SU-DHL-6 (cell line): ENCODE measurements around the gene DGKB.

Experiments
- H2AFZ ChIP-seq: fragments of 200-600 bp; sonication (generic); 2 replicates; pipeline ENCODE4 v1.6.1; 2014; ENCODE audit warnings: low read depth, mild to moderate bottlenecking, moderate library complexity, mixed read lengths, antibody characterized with exemption, low read length; ENCODE audit not compliant: severe bottlenecking
- H3F3A ChIP-seq: fragments of 200-600 bp; shearing (Covaris generic); 2 replicates; pipeline ENCODE4 v1.6.0; 2016; ENCODE audit warnings: antibody characterized with exemption, mild to moderate bottlenecking; ENCODE audit not compliant: insufficient read depth
- H3K27ac ChIP-seq: fragments of 200-600 bp; sonication (generic); 2 replicates; pipeline ENCODE4 v1.5.1; 2016; ENCODE audit warnings: low read depth, mild to moderate bottlenecking, low read length, moderate library complexity, mixed read lengths
- H3K27me3 ChIP-seq: fragments of 200-600 bp; sonication (generic), shearing (Covaris generic); 2 replicates; pipeline ENCODE4 v1.6.0; 2014; ENCODE audit warnings: mild to moderate bottlenecking, low read length
- H3K36me3 ChIP-seq: fragments of 200-600 bp; sonication (generic); 2 replicates; pipeline ENCODE4 v1.6.1; 2014; ENCODE audit warnings: mild to moderate bottlenecking, low read length, mixed read lengths
- H3K4me2 ChIP-seq: fragments of 300-600, 200-600 bp; shearing (Covaris generic), sonication (generic); 2 replicates; pipeline ENCODE4 v1.6.0; 2014; ENCODE audit warnings: low read length, low read depth, mild to moderate bottlenecking; ENCODE audit not compliant: poor library complexity, severe bottlenecking
- H3K4me3 ChIP-seq: fragments of 200-600 bp; sonication (generic); 2 replicates; pipeline ENCODE4 v1.5.1; 2014; ENCODE audit warnings: antibody characterized with exemption, low read length, mild to moderate bottlenecking, mixed read lengths; ENCODE audit not compliant: insufficient read depth, poor library complexity, severe bottlenecking
- H3K79me2 ChIP-seq: fragments of 200-600 bp; sonication (generic); 2 replicates; pipeline ENCODE4 v1.6.1; 2014; ENCODE audit warnings: mild to moderate bottlenecking, low read length, moderate library complexity; ENCODE audit not compliant: insufficient read depth
- H3K9ac ChIP-seq: fragments of 200-600 bp; sonication (generic); 2 replicates; pipeline ENCODE4 v1.7.0; 2014; ENCODE audit warnings: mild to moderate bottlenecking, low read length
- H3K9me2 ChIP-seq: fragments of 200-600 bp; sonication (generic); replicated peaks from 2 replicates; pipeline ENCODE4 v1.6.1; 2014; ENCODE audit warnings: low read length; ENCODE audit not compliant: insufficient read depth
- H3K9me3 ChIP-seq: fragments of 200-600 bp; sonication (generic); 2 replicates; pipeline ENCODE4 v1.6.1; 2014; ENCODE audit warnings: low read length, mixed read lengths; ENCODE audit not compliant: insufficient read depth
- H4K20me1 ChIP-seq: fragments of 200-600 bp; sonication (generic); 2 replicates; pipeline ENCODE4 v1.6.1; 2014; ENCODE audit warnings: low read depth, mild to moderate bottlenecking, antibody characterized with exemption, low read length, moderate library complexity, mixed read lengths
- EZH2phosphoT487 ChIP-seq: fragments of 200-600 bp; sonication (generic), shearing (Covaris generic); conservative IDR thresholded peaks from 2 replicates; pipeline ENCODE4 v1.6.1; 2018; ENCODE audit warnings: mild to moderate bottlenecking, antibody characterized with exemption, low read length, moderate library complexity, mixed read lengths
- TF ChIP-seq, protein P1 (sequence below): fragments of 200-600 bp; sonication (generic); IDR thresholded peaks from one replicate; pipeline ENCODE4 v1.5.1; 2017; ENCODE audit warnings: antibody characterized with exemption, mild to moderate bottlenecking, low read length, moderate library complexity; ENCODE audit not compliant: insufficient read depth, poor library complexity, severe bottlenecking

The DGKB gene

DNA sequence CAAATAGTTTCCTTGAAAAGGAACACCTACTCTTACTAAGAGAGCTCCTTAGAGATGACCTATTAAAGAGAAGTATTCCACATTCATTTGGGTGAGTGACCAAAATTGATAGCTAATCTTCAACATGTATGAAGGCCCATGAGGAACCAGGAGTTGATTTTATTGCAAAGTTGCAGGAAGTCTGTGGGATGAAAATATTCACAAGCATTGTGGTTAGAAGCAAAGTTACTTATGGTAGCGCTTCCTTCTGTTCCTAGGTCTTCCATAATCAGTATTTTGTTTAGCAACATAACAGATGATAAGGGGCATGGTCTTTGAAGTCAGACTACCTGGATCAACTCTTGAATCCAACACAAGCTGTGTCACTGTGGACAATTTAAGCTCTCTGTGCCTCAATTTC lies 164.5 kb downstream of the DGKB start:
- Histone ChIP-seq H3K27ac (no peak overlapping the region), H3K79me2 (no peaks in the 10 kb centered on the region), H3K36me3 (no peaks in the 10 kb centered on the region), H3K27me3 (no peaks in the 10 kb centered on the region), H3K9me3 (no peaks in the 10 kb centered on the region), H3K9me2 (no peaks in the 10 kb centered on the region), H3K4me3 (no peak overlapping the region), H3K4me2 (no peak overlapping the region), H3F3A (no peaks in the 10 kb centered on the region), H3K9ac (no peak overlapping the region), H2AFZ (no peak overlapping the region), H4K20me1 (no peaks in the 10 kb centered on the region)
- TF ChIP-seq, protein P1, sequence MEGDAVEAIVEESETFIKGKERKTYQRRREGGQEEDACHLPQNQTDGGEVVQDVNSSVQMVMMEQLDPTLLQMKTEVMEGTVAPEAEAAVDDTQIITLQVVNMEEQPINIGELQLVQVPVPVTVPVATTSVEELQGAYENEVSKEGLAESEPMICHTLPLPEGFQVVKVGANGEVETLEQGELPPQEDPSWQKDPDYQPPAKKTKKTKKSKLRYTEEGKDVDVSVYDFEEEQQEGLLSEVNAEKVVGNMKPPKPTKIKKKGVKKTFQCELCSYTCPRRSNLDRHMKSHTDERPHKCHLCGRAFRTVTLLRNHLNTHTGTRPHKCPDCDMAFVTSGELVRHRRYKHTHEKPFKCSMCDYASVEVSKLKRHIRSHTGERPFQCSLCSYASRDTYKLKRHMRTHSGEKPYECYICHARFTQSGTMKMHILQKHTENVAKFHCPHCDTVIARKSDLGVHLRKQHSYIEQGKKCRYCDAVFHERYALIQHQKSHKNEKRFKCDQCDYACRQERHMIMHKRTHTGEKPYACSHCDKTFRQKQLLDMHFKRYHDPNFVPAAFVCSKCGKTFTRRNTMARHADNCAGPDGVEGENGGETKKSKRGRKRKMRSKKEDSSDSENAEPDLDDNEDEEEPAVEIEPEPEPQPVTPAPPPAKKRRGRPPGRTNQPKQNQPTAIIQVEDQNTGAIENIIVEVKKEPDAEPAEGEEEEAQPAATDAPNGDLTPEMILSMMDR, result no peak
- TF ChIP-seq EZH2phosphoT487, result no peak

DNA sequence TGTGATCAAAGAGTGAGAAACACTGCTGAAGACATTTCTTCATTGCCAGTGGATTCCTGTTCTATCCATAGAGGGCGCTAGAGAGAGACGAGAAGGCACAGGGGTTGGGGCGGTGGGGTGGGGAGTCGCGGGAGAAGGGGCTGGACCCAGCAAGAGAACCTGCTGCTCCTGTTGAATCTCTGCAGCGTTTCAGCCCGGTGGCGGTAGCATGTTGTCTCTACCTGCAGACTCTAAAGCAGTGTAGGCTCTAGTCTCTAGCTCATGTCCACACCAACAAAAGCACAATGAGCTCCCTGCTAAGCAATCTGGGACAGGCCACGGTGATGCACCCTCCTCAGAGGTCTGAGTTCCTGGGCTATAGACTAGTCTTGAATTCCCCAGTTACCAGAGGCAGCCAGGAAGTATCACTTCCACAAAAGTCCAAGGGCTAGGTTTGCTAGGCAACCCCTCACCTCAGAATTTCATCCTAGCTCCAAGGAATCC lies 167.7 kb downstream of the DGKB start:
- Histone ChIP-seq H4K20me1 (no peaks in the 10 kb centered on the region), H3F3A (no peaks in the 10 kb centered on the region), H3K36me3 (no peaks in the 10 kb centered on the region), H3K4me3 (no peak overlapping the region), H3K79me2 (no peaks in the 10 kb centered on the region), H3K9me2 (no peaks in the 10 kb centered on the region), H2AFZ (no peak overlapping the region), H3K4me2 (no peak overlapping the region), H3K27ac (no peak overlapping the region), H3K9ac (no peak overlapping the region), H3K9me3 (no peaks in the 10 kb centered on the region), H3K27me3 (no peaks in the 10 kb centered on the region)
- TF ChIP-seq EZH2phosphoT487, result no peak
- TF ChIP-seq, protein P1, result no peak

DNA sequence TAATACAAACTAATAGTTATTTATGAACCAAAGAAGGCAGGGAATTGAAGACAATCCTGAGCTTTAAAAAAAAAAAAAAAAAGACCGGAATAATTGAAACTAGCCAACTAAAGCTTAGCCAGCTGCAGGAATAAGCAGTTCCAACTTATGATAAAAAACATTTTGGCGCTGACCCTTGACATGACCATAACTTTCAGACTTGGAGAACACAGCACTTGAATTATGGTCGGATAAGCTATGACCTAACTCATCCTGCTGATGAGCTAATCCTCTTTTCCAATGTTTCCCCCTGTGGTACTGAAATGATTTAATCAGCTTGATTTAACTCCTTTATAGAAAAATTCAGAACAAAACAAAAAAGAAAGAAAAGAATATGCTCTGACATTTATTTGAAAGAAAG lies 181.8 kb downstream of the DGKB start:
- H3K27me3 ChIP-seq, result no peaks in the 10 kb centered on the region
- no peaks in the 10 kb centered on the region for H3K9me3 ChIP-seq
- no peak overlapping the region for H3K9ac ChIP-seq
- H3K4me3 ChIP-seq, result no peak overlapping the region
- no peak overlapping the region for H2AFZ ChIP-seq
- H3K4me2 ChIP-seq, result no peak overlapping the region
- no peaks in the 10 kb centered on the region; the same call in 1 of the 2 replicates for H4K20me1 ChIP-seq
- H3K79me2 ChIP-seq, result no peaks in the 10 kb centered on the region
- no peaks in the 10 kb centered on the region for H3K9me2 ChIP-seq
- H3K36me3 ChIP-seq, result no peaks in the 10 kb centered on the region
- no peaks in the 10 kb centered on the region for H3F3A ChIP-seq
- no peak for TF ChIP-seq EZH2phosphoT487
- TF ChIP-seq, protein P1, result no peak
- H3K27ac ChIP-seq, result no peak overlapping the region
